ENCODE data around the gene NGFR. TPM values are rescaled to one million over a fixed set of nuclear protein-coding genes. Genes with fewer than 3 reads are reported as not detected.
A peak's percentile ranks its signal among the peaks of the same experiment; 100 is the strongest.

The NGFR gene
- total and polyA plus RNA-seq, 2 experiments from 2014 or later, result 16.5 to 27.0 TPM

- Histone ChIP-seq H3K4me3 (no peak overlapping the region), H3K27me3 (peaks cover 22% of the 10 kb centered on the region), H3K27ac (peak overlapping the region; percentile 20), H3K9me3 (ENCODE audit: low read depth) (no peaks in the 10 kb centered on the region), H3K4me1 (ENCODE audit: low read depth) (peaks cover 21% of the 10 kb centered on the region), H3K36me3 (no peaks in the 10 kb centered on the region)
- no peak for TF ChIP-seq CTCF (IDR thresholded peaks at IDR 0.05; ENCODE audit: low read depth, low read length)
- DNase-seq (ENCODE audit: low read depth in 1 of 2, low spot score in 1 of 2), result peak in 1 of 2 donors; percentile 60
Measured at GRCh38 chr17:49471089-49471683, 23.9 kb upstream of the NGFR start.

- Histone ChIP-seq H3K27ac (peak overlapping the region; percentile 20), H3K4me1 (ENCODE audit: low read depth) (peaks cover 21% of the 10 kb centered on the region), H3K9me3 (ENCODE audit: low read depth) (no peaks in the 10 kb centered on the region), H3K4me3 (no peak overlapping the region), H3K36me3 (no peaks in the 10 kb centered on the region), H3K27me3 (peaks cover 22% of the 10 kb centered on the region)
- TF ChIP-seq CTCF (IDR thresholded peaks at IDR 0.05; ENCODE audit: low read depth, low read length), result no peak
- no peak for DNase-seq (ENCODE audit: low read depth in 1 of 2, low spot score in 1 of 2)
Measured at GRCh38 chr17:49471769-49472168, 23.3 kb upstream of the NGFR start.

- Histone ChIP-seq H3K27ac (no peak overlapping the region), H3K4me3 (no peak overlapping the region), H3K9me3 (ENCODE audit: low read depth) (no peaks in the 10 kb centered on the region), H3K27me3 (peaks cover 23% of the 10 kb centered on the region), H3K4me1 (ENCODE audit: low read depth) (peaks cover 21% of the 10 kb centered on the region), H3K36me3 (no peaks in the 10 kb centered on the region)
- TF ChIP-seq CTCF (IDR thresholded peaks at IDR 0.05; ENCODE audit: low read depth, low read length), result no peak
- DNase-seq (ENCODE audit: low read depth in 1 of 2, low spot score in 1 of 2), result no peak
Measured at GRCh38 chr17:49472527-49472926, 22.6 kb upstream of the NGFR start.

GRCh38 chr17:49473900-49474751 lies 21.0 kb upstream of the NGFR start:
- peaks cover 33% of the 10 kb centered on the region for H3K27me3 ChIP-seq
- peaks cover 21% of the 10 kb centered on the region for H3K4me1 ChIP-seq (ENCODE audit: low read depth)
- H3K36me3 ChIP-seq, result no peaks in the 10 kb centered on the region
- no peaks in the 10 kb centered on the region for H3K9me3 ChIP-seq (ENCODE audit: low read depth)
- DNase-seq (ENCODE audit: low read depth in 1 of 2, low spot score in 1 of 2), result no peak
- no peak overlapping the region for H3K4me3 ChIP-seq
- no peak overlapping the region for H3K27ac ChIP-seq
- no peak for TF ChIP-seq CTCF (IDR thresholded peaks at IDR 0.05; ENCODE audit: low read depth, low read length)

- TF ChIP-seq CTCF (IDR thresholded peaks at IDR 0.05; ENCODE audit: low read depth, low read length), result no peak
- DNase-seq (ENCODE audit: low read depth in 1 of 2, low spot score in 1 of 2), result no peak
- Histone ChIP-seq H3K36me3 (no peaks in the 10 kb centered on the region), H3K27ac (no peak overlapping the region), H3K27me3 (peaks cover 15% of the 10 kb centered on the region), H3K9me3 (ENCODE audit: low read depth) (no peaks in the 10 kb centered on the region), H3K4me1 (ENCODE audit: low read depth) (no peaks in the 10 kb centered on the region), H3K4me3 (no peak overlapping the region)
Measured at GRCh38 chr17:49477709-49478108, 17.4 kb upstream of the NGFR start.
